ENCODE results near the gene GSG1. TPM values are rescaled to one million over a fixed set of nuclear protein-coding genes. Genes with fewer than 3 reads are reported as not detected.

GSG1 gene
- not detected in 2 replicates for polyA plus RNA-seq (2011; rRNA removed)
- 0.06 and 0.09 TPM in 2 replicates for polyA plus RNA-seq (2012; cell fraction: cytosol; rRNA removed)
- polyA plus RNA-seq (2012; cell fraction: nucleus; rRNA removed) = 0.07 and 0.10 TPM in 2 replicates
- polyA plus RNA-seq (2017; fragmentation: RNase III; extraction: RNeasy Plus Mini Kit Qiagen cat#74134 plus additional on column Dnase treatment) = 0.06 to 0.26 TPM (median 0.16 TPM) in 3 replicates
- 0.25 TPM in 1 of 2 replicates, not detected in the other for polyA minus RNA-seq (2011; rRNA and poly(A)+ RNA removed)

- peak within 1 kb of the TSS; percentile 97 for H3K4me2 ChIP-seq
- WGBS (ENCODE audit: missing lambda C conversion rate) = 79% methylated on average over 8 of the region's 8 CpGs
- H3K9me3 ChIP-seq = peaks cover 4% of the 10 kb centered on the region; the same call in 2 of the 3 replicates
- peak within 1 kb of the TSS; percentile 95 for H3K27ac ChIP-seq
- ChIA-PET POLR2A (no interaction called here), CTCF (interaction anchor here (1.1 to 8.5 kb wide), 5 partner anchors 14 to 187 kb away, joined by 4 to 189 read pairs (median 5); partner anchors contain the start of gene EMP1)
- DNase-seq (ENCODE audit: low read depth in 1 of 2, low spot score in 1 of 2) (no peak), ATAC-seq (no peak), FAIRE-seq (no peak)
- peaks cover 46% of the 10 kb centered on the region for H3K4me1 ChIP-seq
- H3K4me3 ChIP-seq = no peak within 1 kb of the TSS
- TF ChIP-seq HDAC2 (IDR thresholded peaks at IDR 0.05) (no peak), KDM5A (IDR thresholded peaks at IDR 0.05) (no peak), FOSB (CRISPR knock-in tag; IDR thresholded peaks at IDR 0.05) (no peak), JUNB (IDR thresholded peaks at IDR 0.05) (no peak), SMC3 (IDR thresholded peaks at IDR 0.05) (no peak), HES2 (IDR thresholded peaks at IDR 0.05) (no peak), TFCP2L1 (CRISPR knock-in tag; IDR thresholded peaks at IDR 0.05) (no peak), ESRRA (IDR thresholded peaks at IDR 0.05; ENCODE audit: borderline replicate concordance, low read length) (no peak), RARB (CRISPR knock-in tag; IDR thresholded peaks at IDR 0.05) (no peak)
- TF ChIP-seq, protein P1, sequence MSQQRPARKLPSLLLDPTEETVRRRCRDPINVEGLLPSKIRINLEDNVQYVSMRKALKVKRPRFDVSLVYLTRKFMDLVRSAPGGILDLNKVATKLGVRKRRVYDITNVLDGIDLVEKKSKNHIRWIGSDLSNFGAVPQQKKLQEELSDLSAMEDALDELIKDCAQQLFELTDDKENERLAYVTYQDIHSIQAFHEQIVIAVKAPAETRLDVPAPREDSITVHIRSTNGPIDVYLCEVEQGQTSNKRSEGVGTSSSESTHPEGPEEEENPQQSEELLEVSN (IDR thresholded peaks at IDR 0.05; ENCODE audit: borderline replicate concordance, low read depth) = no peak
- TF ChIP-seq, protein P2, sequence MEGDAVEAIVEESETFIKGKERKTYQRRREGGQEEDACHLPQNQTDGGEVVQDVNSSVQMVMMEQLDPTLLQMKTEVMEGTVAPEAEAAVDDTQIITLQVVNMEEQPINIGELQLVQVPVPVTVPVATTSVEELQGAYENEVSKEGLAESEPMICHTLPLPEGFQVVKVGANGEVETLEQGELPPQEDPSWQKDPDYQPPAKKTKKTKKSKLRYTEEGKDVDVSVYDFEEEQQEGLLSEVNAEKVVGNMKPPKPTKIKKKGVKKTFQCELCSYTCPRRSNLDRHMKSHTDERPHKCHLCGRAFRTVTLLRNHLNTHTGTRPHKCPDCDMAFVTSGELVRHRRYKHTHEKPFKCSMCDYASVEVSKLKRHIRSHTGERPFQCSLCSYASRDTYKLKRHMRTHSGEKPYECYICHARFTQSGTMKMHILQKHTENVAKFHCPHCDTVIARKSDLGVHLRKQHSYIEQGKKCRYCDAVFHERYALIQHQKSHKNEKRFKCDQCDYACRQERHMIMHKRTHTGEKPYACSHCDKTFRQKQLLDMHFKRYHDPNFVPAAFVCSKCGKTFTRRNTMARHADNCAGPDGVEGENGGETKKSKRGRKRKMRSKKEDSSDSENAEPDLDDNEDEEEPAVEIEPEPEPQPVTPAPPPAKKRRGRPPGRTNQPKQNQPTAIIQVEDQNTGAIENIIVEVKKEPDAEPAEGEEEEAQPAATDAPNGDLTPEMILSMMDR (IDR thresholded peaks at IDR 0.05) = no peak
These were observed at the start of gene GSG1 for GRCh38 chr12:13103391-13104033. Gene GSG1 (minus strand): TSS chr12:13103667. CDS start chr12:13103512, 155 bp downstream.

- peaks cover 8% of the 10 kb centered on the region; the same call in 1 of the 3 replicates for H3K4me1 ChIP-seq
- no peak for TF ChIP-seq RAD21 (conservative IDR thresholded peaks at IDR 0.05 in 1 of 2, IDR thresholded peaks at IDR 0.05 in 1 of 2)
- no peak overlapping the region for H3K4me3 ChIP-seq
- ATAC-seq (peak; percentile 31 to 39; a peak in 2 of 6 replicates), DNase-seq (ENCODE audit: low read depth in 1 of 2, low spot score in 1 of 2) (no peak), FAIRE-seq (no peak)
- ChIA-PET CTCF (interaction anchor here (0.7 to 1.5 kb wide), 2 partner anchors 10 to 16 kb away, joined by 3 to 4 read pairs; no protein-coding TSS in a partner anchor), POLR2A (no interaction called here)
- no peaks in the 10 kb centered on the region for H3K9me3 ChIP-seq
- WGBS (ENCODE audit: missing lambda C conversion rate) = 68% methylated on average over 7 of the region's 7 CpGs
- no peak overlapping the region for H3K4me2 ChIP-seq
- H3K27ac ChIP-seq = no peak overlapping the region
These were observed 49.7 kb upstream of the GSG1 start for GRCh38 chr12:13153180-13153579.

GRCh38 chr12:13152756-13153155 is 49.3 kb upstream of the GSG1 start:
- DNase-seq (ENCODE audit: low read depth in 1 of 2, low spot score in 1 of 2) = no peak
- H3K9me3 ChIP-seq = no peaks in the 10 kb centered on the region
- ChIA-PET POLR2A (no interaction called here), CTCF (interaction anchor here (0.8 to 1.5 kb wide), 3 partner anchors 8 to 60 kb away, joined by 3 to 4 read pairs (median 4); no protein-coding TSS in a partner anchor)
- TF ChIP-seq MAZ (IDR thresholded peaks at IDR 0.05; ENCODE audit: borderline replicate concordance, low read depth, low read length) (no peak), KDM5A (IDR thresholded peaks at IDR 0.05) (no peak), NPAS2 (CRISPR knock-in tag; IDR thresholded peaks at IDR 0.05; ENCODE audit: borderline replicate concordance) (no peak), MAFK (IDR thresholded peaks at IDR 0.05; ENCODE audit: partially characterized antibody) (no peak), POLR2A (IDR thresholded peaks at IDR 0.05; ENCODE audit: low read length) (no peak)
- H3K4me3 ChIP-seq = no peak overlapping the region
- no peak overlapping the region for H3K27ac ChIP-seq
- no peak overlapping the region for H3K4me2 ChIP-seq
- WGBS (ENCODE audit: missing lambda C conversion rate) = 83% methylated on average over 6 of the region's 6 CpGs
- no peak for ATAC-seq
- peaks cover 10% of the 10 kb centered on the region; the same call in 1 of the 3 replicates for H3K4me1 ChIP-seq
- peak; percentile 36 for FAIRE-seq
